ENCODE data around the gene MBD6.

MBD6 gene

GRCh38 chr12:57522011-57522886 lies at the start of gene MBD6:
MBD6 (plus strand) TSS chr12:57522824; CDS start chr12:57524304, 1,480 bp downstream.
- Histone ChIP-seq H3K9me3 (ENCODE audit: control insufficient read depth in 2 of 2, low read length in 2 of 2) (no peaks in the 10 kb centered on the region), H3K4me1 (ENCODE audit: control insufficient read depth, insufficient read depth, low read length) (peaks cover 70% of the 10 kb centered on the region), H3K27ac (ENCODE audit: low read length) (peak within 1 kb of the TSS; percentile 100), H3K4me3 (ENCODE audit: low read length in 2 of 2) (peak within 1 kb of the TSS; percentile 67 to 86), H3K9ac (ENCODE audit: low read length in 2 of 2) (peak within 1 kb of the TSS; percentile 69 to 93), H3K36me3 (ENCODE audit: control insufficient read depth in 2 of 2, insufficient read depth in 2 of 2, low read length in 2 of 2) (peaks cover 14 to 20% of the 10 kb centered on the region in 2 donors), H3K27me3 (ENCODE audit: control insufficient read depth in 1 of 2, insufficient read depth in 2 of 2, low read length in 2 of 2) (no peaks in the 10 kb centered on the region)

GRCh38 chr12:57473392-57473791 lies 49.2 kb upstream of the MBD6 start:
- Histone ChIP-seq H3K27ac (ENCODE audit: low read length) (no peak overlapping the region), H3K4me3 (ENCODE audit: low read length in 2 of 2) (no peak overlapping the region), H3K9me3 (ENCODE audit: control insufficient read depth in 2 of 2, low read length in 2 of 2) (no peaks in the 10 kb centered on the region), H3K4me1 (ENCODE audit: control insufficient read depth, insufficient read depth, low read length) (peaks cover 17% of the 10 kb centered on the region), H3K9ac (ENCODE audit: low read length in 2 of 2) (no peak overlapping the region), H3K27me3 (ENCODE audit: control insufficient read depth in 1 of 2, insufficient read depth in 2 of 2, low read length in 2 of 2) (peaks cover 37 to 43% of the 10 kb centered on the region in 2 donors), H3K36me3 (ENCODE audit: control insufficient read depth in 2 of 2, insufficient read depth in 2 of 2, low read length in 2 of 2) (no peaks in the 10 kb centered on the region)

- Histone ChIP-seq H3K4me1 (ENCODE audit: control insufficient read depth, insufficient read depth, low read length) (peaks cover 17% of the 10 kb centered on the region), H3K36me3 (ENCODE audit: control insufficient read depth in 2 of 2, insufficient read depth in 2 of 2, low read length in 2 of 2) (no peaks in the 10 kb centered on the region), H3K27me3 (ENCODE audit: control insufficient read depth in 1 of 2, insufficient read depth in 2 of 2, low read length in 2 of 2) (peaks cover 37 to 46% of the 10 kb centered on the region in 2 donors), H3K27ac (ENCODE audit: low read length) (no peak overlapping the region), H3K9me3 (ENCODE audit: control insufficient read depth in 2 of 2, low read length in 2 of 2) (no peaks in the 10 kb centered on the region), H3K9ac (ENCODE audit: low read length in 2 of 2) (no peak overlapping the region), H3K4me3 (ENCODE audit: low read length in 2 of 2) (no peak overlapping the region)
These were observed 48.7 kb upstream of the MBD6 start for GRCh38 chr12:57473886-57474285.

- Histone ChIP-seq H3K4me3 (ENCODE audit: low read length in 2 of 2) (no peak overlapping the region), H3K27ac (ENCODE audit: low read length) (no peak overlapping the region), H3K27me3 (ENCODE audit: control insufficient read depth in 1 of 2, insufficient read depth in 2 of 2, low read length in 2 of 2) (peaks cover 37 to 48% of the 10 kb centered on the region in 2 donors), H3K9ac (ENCODE audit: low read length in 2 of 2) (no peak overlapping the region), H3K9me3 (ENCODE audit: control insufficient read depth in 2 of 2, low read length in 2 of 2) (no peaks in the 10 kb centered on the region), H3K36me3 (ENCODE audit: control insufficient read depth in 2 of 2, insufficient read depth in 2 of 2, low read length in 2 of 2) (no peaks in the 10 kb centered on the region), H3K4me1 (ENCODE audit: control insufficient read depth, insufficient read depth, low read length) (peaks cover 17% of the 10 kb centered on the region)
These were observed 48.2 kb upstream of the MBD6 start for GRCh38 chr12:57474430-57474829.

GRCh38 chr12:57474862-57475261 lies 47.8 kb upstream of the MBD6 start:
- H3K4me3 ChIP-seq (ENCODE audit: low read length in 2 of 2): peak overlapping the region in 1 of 2 donors; percentile 51
- no peak overlapping the region for H3K27ac ChIP-seq (ENCODE audit: low read length)
- H3K9me3 ChIP-seq (ENCODE audit: control insufficient read depth in 2 of 2, low read length in 2 of 2): no peaks in the 10 kb centered on the region
- peaks cover 40 to 48% of the 10 kb centered on the region in 2 donors for H3K27me3 ChIP-seq (ENCODE audit: control insufficient read depth in 1 of 2, insufficient read depth in 2 of 2, low read length in 2 of 2)
- H3K36me3 ChIP-seq (ENCODE audit: control insufficient read depth in 2 of 2, insufficient read depth in 2 of 2, low read length in 2 of 2): no peaks in the 10 kb centered on the region
- no peak overlapping the region for H3K9ac ChIP-seq (ENCODE audit: low read length in 2 of 2)
- H3K4me1 ChIP-seq (ENCODE audit: control insufficient read depth, insufficient read depth, low read length): peaks cover 17% of the 10 kb centered on the region

- H3K27ac ChIP-seq (ENCODE audit: low read length): no peak overlapping the region
- no peaks in the 10 kb centered on the region for H3K9me3 ChIP-seq (ENCODE audit: control insufficient read depth in 2 of 2, low read length in 2 of 2)
- no peaks in the 10 kb centered on the region for H3K36me3 ChIP-seq (ENCODE audit: control insufficient read depth in 2 of 2, insufficient read depth in 2 of 2, low read length in 2 of 2)
- peaks cover 17% of the 10 kb centered on the region for H3K4me1 ChIP-seq (ENCODE audit: control insufficient read depth, insufficient read depth, low read length)
- H3K9ac ChIP-seq (ENCODE audit: low read length in 2 of 2): peak overlapping the region in 1 of 2 donors; percentile 16
- H3K27me3 ChIP-seq (ENCODE audit: control insufficient read depth in 1 of 2, insufficient read depth in 2 of 2, low read length in 2 of 2): peaks cover 37 to 48% of the 10 kb centered on the region in 2 donors
- peak overlapping the region; percentile 51 to 68 for H3K4me3 ChIP-seq (ENCODE audit: low read length in 2 of 2)
These were observed 47.1 kb upstream of the MBD6 start for GRCh38 chr12:57475271-57476161.

- Histone ChIP-seq H3K4me3 (ENCODE audit: low read length in 2 of 2) (peak overlapping the region; percentile 51 to 68), H3K27me3 (ENCODE audit: control insufficient read depth in 1 of 2, insufficient read depth in 2 of 2, low read length in 2 of 2) (peaks cover 37 to 50% of the 10 kb centered on the region in 2 donors), H3K36me3 (ENCODE audit: control insufficient read depth in 2 of 2, insufficient read depth in 2 of 2, low read length in 2 of 2) (no peaks in the 10 kb centered on the region), H3K9ac (ENCODE audit: low read length in 2 of 2) (peak overlapping the region in 1 of 2 donors; percentile 16), H3K27ac (ENCODE audit: low read length) (no peak overlapping the region), H3K9me3 (ENCODE audit: control insufficient read depth in 2 of 2, low read length in 2 of 2) (no peaks in the 10 kb centered on the region), H3K4me1 (ENCODE audit: control insufficient read depth, insufficient read depth, low read length) (peaks cover 17% of the 10 kb centered on the region)
These were observed 46.2 kb upstream of the MBD6 start for GRCh38 chr12:57476162-57476992.

GRCh38 chr12:57476993-57477709 lies 45.5 kb upstream of the MBD6 start:
- no peaks in the 10 kb centered on the region for H3K36me3 ChIP-seq (ENCODE audit: control insufficient read depth in 2 of 2, insufficient read depth in 2 of 2, low read length in 2 of 2)
- H3K9ac ChIP-seq (ENCODE audit: low read length in 2 of 2): no peak overlapping the region
- H3K4me1 ChIP-seq (ENCODE audit: control insufficient read depth, insufficient read depth, low read length): peaks cover 17% of the 10 kb centered on the region
- H3K27ac ChIP-seq (ENCODE audit: low read length): no peak overlapping the region
- H3K9me3 ChIP-seq (ENCODE audit: control insufficient read depth in 2 of 2, low read length in 2 of 2): no peaks in the 10 kb centered on the region
- H3K27me3 ChIP-seq (ENCODE audit: control insufficient read depth in 1 of 2, insufficient read depth in 2 of 2, low read length in 2 of 2): peaks cover 37 to 47% of the 10 kb centered on the region in 2 donors
- H3K4me3 ChIP-seq (ENCODE audit: low read length in 2 of 2): peak overlapping the region in 1 of 2 donors; percentile 44

GRCh38 chr12:57477710-57478681 lies 44.6 kb upstream of the MBD6 start:
- Histone ChIP-seq H3K4me3 (ENCODE audit: low read length in 2 of 2) (no peak overlapping the region), H3K9me3 (ENCODE audit: control insufficient read depth in 2 of 2, low read length in 2 of 2) (no peaks in the 10 kb centered on the region), H3K27me3 (ENCODE audit: control insufficient read depth in 1 of 2, insufficient read depth in 2 of 2, low read length in 2 of 2) (peaks cover 37 to 41% of the 10 kb centered on the region in 2 donors), H3K9ac (ENCODE audit: low read length in 2 of 2) (no peak overlapping the region), H3K27ac (ENCODE audit: low read length) (peak overlapping the region; percentile 24), H3K36me3 (ENCODE audit: control insufficient read depth in 2 of 2, insufficient read depth in 2 of 2, low read length in 2 of 2) (no peaks in the 10 kb centered on the region), H3K4me1 (ENCODE audit: control insufficient read depth, insufficient read depth, low read length) (peaks cover 17% of the 10 kb centered on the region)
